Activated CD4-positive, alpha-beta T cell treated with anti-CD3 and anti-CD28 coated beads, Interleukin-2, amount 50 U/mL, for 24 hours (primary cell): ENCODE measurements around the gene STMN3.
"Not testable (repeated sequence)": the region's sequence is repeated elsewhere in the genome, so short reads cannot be mapped to it uniquely, and the experiment has no call there.

Experiments
- DNase-seq, 2 donors: peaks; one replicate each; pipeline ENCODE4 v3.0.0-alpha.2; 2020; ENCODE audit warnings: low read depth in 1 of 2, low spot score in 1 of 2

STMN3 gene

DNA sequence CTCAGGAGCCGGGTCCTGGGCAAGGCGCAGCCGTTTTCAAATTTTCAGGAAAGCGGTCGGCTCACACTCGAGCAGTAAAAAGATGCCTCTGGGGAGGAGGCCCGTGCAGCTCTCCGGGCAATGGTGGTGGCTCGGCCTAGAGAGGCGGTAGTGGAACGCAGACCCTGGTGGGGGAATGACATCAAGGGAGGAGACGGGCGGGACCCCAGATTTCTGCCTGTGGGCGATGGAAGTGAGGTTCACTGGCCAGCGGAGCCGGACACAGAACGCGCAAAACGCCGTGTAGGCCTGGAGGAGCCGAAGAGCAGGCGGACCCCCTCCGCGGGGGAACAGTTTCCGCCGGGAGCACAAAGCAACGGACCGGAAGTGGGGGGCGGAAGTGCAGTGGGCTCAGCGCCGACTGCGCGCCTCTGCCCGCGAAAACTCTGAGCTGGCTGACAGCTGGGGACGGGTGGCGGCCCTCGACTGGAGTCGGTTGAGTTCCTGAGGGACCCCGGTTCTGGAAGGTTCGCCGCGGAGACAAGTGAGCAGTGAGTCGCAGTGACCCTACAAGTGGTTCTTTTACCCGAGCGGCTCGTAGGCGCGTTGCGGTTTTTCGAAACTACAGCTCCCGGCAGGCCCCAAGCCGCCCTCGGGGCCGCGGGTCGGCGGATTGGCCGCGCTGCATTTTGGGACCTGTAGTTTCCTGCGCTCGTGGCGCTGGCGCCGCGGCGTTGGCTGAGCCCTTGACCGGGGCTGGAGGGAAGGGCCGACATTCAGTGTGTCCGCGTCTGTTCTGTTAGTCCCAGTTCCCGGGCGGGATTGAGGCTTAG is 4.9 kb upstream of the STMN3 start, which contains the start of gene RTEL1:
RTEL1 (plus strand) TSS at position 376 of the 812 bp plus-strand sequence. CDS start 1,091 bp downstream, outside the sequence.
- peak; percentile 86 to 93 for DNase-seq

GRCh38 chr20:63657260-63657936 is 4.2 kb upstream of the STMN3 start:
- DNase-seq, result no peak

GRCh38 chr20:63656451-63656850 is 3.2 kb upstream of the STMN3 start:
- no peak for DNase-seq

GRCh38 chr20:63655249-63655648 is 2.0 kb upstream of the STMN3 start:
- no peak for DNase-seq

DNA sequence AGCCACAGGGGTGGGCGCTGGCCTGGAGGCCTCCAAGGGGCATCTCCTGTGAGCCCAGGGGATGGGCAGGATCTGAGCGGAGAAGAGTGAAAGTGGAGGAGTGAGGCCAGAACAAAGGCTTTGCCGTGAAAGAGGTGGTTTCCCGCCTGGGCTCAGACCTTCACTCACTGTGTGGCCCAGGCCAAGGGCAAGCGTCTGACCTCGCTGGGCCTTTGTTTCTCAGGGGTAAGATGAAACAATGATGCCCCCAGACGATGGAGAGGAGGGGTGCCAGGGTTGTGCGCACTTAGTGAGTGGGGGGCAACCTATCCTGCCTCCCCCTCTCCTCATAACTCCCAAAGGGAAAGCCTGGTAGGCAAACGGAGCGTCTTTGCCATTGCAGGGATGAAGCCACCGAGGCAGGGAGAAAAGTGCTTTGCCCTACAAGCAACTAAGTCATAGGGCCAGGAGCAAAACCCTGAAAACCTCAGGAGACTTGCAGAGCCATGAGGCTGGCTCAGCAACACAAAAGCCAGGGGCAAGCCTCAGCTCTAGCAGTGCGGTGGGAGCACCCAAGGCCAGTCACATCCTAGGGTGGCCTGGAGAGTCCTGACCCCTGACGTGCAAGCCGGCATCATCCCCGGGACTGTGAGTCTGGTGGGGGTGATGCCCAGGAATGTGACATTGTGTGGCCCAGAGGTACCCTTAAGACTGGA is 897 bp upstream of the STMN3 start:
- no peak for DNase-seq

- no peak for DNase-seq
These were observed 838 bp downstream of the STMN3 start for GRCh38 chr20:63652192-63652980.

GRCh38 chr20:63651942-63652191 is 1.4 kb downstream of the STMN3 start:
- no peak for DNase-seq

DNA sequence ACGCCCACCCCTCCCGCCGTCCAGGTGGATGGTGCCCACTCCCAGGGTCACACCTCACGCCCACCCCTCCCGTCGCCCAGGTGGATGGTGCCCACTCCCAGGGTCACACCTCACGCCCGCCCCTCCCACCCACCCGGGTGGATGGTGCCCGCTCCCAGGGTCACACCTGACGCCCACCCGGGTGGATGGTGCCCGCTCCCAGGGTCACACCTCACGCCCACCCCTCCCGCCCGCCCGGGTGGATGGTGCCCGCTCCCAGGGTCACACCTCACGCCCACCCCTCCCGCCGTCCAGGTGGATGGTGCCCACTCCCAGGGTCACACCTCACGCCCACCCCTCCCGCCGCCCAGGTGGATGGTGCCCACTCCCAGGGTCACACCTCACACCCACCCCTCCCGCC is 2.7 kb downstream of the STMN3 start:
- DNase-seq, result not testable (repeated sequence)

GRCh38 chr20:63648895-63649589 is 4.2 kb downstream of the STMN3 start:
- no peak for DNase-seq

DNA sequence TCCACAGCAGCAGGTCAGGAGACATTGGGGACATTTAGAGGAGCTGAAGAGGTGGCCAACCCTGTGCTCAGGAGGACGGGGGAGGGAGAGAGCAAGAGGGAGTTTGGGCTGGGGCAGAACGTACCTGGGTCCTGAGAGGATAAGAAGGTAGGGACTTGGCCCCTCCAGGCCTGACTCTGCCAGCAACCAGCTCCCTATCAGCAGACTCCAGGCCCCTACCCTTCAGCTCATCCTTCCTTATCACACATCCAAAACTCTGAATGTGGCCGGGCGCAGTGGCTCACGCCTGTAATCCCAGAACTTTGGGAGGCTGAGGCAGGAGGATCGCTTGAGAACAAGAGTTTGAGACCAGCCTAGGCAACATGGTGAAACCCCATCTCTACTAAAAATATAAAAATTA is 5.0 kb downstream of the STMN3 start:
- DNase-seq, result no peak

DNA sequence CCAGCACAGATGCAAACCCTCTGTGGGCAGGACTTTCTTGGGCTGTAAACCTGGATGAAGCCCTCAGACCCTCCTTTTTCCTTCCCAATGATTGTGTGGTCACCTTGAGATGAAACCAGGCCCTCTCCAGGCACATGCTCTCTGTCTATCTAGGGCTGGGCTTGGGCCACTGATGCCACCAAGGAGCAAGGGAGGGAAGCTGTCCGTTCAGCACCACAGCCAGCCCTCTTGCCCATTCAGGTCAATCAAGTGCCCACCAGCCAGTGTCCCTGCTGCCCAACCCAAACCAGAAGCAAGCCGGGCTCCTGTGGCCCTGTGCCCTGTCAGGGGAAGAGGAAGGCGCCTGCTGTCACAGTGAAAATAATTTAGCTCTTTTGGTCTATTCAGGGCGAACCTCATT is 8.0 kb downstream of the STMN3 start:
- DNase-seq, result no peak

DNA sequence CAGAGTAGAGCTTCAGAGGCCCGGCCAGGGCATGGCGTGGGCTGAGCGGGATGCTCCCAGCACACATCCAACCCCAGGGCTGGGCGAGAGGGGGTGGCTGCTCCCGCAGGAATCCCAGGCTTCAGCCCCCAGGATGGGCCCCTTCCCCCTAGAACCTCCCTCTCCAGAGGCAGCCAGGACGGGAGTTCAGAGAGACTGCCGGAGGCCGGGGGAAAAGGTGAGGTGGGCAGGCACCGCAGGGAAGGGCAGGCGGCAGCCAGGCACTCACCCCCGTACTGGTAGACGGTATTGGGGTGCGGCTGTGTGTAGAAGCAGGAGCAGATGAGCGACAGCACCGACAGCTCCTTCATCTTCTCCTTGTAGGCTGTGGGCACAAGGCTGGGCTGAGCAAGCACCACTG is 9.3 kb downstream of the STMN3 start:
- no peak for DNase-seq

DNA sequence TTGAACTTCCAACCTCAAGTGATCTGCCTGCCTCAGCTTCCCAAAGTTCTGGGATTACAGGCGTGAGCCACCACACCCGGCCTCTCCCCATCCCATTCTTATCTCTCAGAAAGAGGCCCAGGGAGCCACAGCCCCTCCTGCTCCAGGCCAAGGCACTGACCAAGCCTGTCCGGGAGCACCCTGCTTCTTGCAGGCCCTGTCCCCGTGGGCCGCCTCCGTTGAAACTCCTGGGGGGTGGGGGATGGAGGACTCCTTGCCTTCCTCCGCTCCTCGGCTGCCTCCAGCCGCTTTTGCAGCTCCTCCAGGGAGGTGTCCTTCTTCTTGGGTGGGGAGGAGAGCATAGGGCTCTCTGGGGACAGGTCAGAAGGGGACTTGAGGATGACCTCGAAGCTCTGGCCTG is 9.7 kb downstream of the STMN3 start:
- no peak for DNase-seq

DNA sequence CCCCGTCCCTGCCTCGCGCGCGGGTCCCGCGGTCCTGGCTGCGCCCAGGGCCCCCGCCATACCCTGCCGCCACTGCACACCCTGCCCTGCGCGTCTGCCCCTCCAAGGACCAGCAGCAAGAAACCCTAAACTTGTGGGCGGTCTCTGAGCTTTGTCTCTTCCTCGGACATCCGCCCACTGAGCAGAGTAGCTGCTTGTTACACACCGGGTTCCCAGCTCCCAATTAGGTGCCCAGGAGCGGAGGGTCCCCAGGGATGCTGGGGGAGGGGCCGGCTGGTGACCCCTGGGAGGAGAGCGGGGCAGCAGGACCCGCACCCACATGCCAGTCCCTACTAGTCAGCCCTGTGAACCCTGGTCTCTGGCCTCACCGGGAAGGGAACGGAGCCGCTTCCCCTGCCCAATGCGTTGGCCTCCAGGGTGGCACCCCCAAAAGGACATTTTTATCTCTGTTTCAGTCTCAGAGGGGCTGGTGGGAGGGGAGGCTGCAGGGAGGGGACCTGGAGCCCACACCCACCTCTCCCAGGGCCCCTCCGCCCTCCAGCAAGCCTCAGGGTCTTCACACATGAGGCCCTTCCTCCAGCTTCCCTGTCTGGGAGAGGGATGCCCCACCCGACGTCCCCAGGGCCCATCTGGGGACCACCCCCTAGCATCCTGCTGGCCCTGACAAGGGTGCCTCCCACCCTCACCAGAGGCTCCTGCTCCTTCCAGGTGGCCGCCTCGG is 10.5 kb downstream of the STMN3 start:
- no peak for DNase-seq

GRCh38 chr20:63641792-63642523 is 11.3 kb downstream of the STMN3 start:
- peak; percentile 94 to 97 for DNase-seq

DNA sequence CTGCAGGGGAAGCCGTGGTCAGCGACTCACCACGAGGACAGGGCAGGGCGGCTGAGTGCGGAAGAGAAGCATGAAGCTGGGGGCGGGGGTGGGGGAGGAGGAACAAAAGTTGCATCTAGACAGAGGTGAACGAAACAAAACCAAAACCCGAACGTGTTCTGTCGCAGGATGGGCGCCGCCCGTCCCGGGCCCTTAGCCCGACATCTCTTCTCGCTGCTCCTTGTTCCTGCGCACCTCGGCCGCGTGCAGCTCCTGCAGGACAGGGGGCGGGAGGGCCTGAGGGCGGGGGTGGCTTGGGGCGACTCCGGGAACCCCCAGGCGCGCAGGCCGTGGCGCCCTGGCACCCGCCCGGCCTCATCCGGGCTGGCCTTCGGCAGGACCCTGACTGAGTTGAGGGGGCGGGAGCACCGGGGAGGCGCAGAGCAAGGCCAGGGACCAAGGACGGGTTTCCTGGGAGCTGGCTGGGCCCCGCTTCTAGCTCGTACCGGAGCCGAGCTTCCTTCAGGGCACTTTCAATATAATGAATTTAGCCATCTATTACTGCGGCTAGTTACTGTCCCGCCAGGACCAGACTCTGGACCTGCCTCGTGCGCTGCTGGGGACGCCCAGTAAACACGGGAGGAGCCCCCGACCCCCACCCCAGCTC is 12.0 kb downstream of the STMN3 start:
- DNase-seq, result no peak

- DNase-seq, result not testable (repeated sequence)
These were observed 12.5 kb downstream of the STMN3 start for GRCh38 chr20:63640686-63641085.

DNA sequence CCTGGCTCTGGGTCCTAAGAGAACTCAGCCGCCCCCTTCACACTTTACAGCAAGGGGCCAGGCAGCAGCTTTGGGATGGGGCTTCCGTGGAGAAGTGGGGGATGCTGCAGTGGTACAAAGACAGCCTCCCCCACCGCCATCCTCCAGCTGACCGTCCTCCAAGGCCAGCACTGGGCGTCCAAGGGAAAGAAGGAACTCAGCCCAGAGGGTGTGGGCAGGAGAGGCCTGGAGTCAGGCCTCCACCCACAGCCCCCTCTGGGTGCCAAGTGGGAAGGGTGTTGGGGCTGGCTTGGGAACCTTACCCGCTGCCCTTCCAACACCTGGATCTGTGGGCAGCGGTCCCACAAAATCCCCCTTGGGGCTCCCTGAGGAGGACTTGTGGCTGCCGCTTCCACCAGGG is 13.1 kb downstream of the STMN3 start:
- DNase-seq, result no peak
